ENCODE data around the gene DRAXIN.

DRAXIN gene

DNA sequence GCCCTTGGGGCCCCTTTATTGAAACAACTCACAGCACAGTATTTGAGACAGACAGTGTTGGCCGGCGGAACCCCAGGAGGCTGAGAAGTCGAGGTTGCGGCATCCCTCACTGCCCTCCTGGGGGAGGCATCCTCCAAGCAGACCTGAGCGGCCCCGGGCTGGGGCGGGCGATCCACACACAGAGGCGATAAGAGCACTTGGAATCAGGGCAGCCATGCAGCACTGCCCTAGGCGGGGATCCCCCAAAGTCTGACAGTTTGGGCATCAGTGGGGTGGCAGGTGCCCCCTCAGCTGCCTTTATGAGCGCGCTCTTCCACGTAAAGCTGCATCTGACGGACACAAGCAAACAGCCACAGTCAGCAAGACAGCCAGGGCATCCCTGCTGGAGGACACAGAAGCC lies 17.0 kb upstream of the DRAXIN start:
- Histone ChIP-seq H2AFZ (ENCODE audit: low read length, unreplicated experiment) (no peak overlapping the region), H3K79me2 (ENCODE audit: control insufficient read depth, insufficient read depth, low read length, unreplicated experiment) (no peaks in the 10 kb centered on the region), H3K27me3 (ENCODE audit: insufficient read depth, low read length) (no peaks in the 10 kb centered on the region), H3K36me3 (ENCODE audit: insufficient read depth, low read length) (peaks cover 3% of the 10 kb centered on the region; the same call in 1 of the 2 replicates), H3K4me3 (ENCODE audit: low read depth, low read length) (no peak overlapping the region), H3K27ac (ENCODE audit: low read depth, low read length) (no peak overlapping the region), H3K4me1 (ENCODE audit: control insufficient read depth, insufficient read depth, low read length, unreplicated experiment) (no peaks in the 10 kb centered on the region)

DNA sequence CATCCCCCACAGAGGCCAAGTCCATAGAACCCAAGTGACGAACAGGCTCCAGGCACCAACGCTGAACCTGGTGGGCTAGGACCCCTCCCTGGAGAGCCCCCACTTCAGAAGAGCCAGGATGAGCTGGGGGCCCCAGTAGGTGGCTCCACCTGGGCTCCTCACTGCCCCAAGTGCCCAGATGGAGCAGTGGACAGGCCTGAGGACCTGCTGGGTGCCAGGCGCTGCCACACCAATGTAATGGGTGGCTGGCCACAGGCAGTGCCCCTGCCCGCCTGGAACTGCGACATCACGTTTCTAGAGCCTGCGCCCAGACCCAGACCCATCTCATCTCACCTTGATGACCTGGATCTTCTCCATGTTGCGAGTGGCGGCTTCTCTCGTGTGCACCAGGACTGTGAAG lies 16.2 kb upstream of the DRAXIN start:
- Histone ChIP-seq H2AFZ (ENCODE audit: low read length, unreplicated experiment) (no peak overlapping the region), H3K27me3 (ENCODE audit: insufficient read depth, low read length) (no peaks in the 10 kb centered on the region), H3K36me3 (ENCODE audit: insufficient read depth, low read length) (peaks cover 3% of the 10 kb centered on the region; the same call in 1 of the 2 replicates), H3K4me1 (ENCODE audit: control insufficient read depth, insufficient read depth, low read length, unreplicated experiment) (no peaks in the 10 kb centered on the region), H3K27ac (ENCODE audit: low read depth, low read length) (no peak overlapping the region), H3K4me3 (ENCODE audit: low read depth, low read length) (no peak overlapping the region), H3K79me2 (ENCODE audit: control insufficient read depth, insufficient read depth, low read length, unreplicated experiment) (no peaks in the 10 kb centered on the region)

DNA sequence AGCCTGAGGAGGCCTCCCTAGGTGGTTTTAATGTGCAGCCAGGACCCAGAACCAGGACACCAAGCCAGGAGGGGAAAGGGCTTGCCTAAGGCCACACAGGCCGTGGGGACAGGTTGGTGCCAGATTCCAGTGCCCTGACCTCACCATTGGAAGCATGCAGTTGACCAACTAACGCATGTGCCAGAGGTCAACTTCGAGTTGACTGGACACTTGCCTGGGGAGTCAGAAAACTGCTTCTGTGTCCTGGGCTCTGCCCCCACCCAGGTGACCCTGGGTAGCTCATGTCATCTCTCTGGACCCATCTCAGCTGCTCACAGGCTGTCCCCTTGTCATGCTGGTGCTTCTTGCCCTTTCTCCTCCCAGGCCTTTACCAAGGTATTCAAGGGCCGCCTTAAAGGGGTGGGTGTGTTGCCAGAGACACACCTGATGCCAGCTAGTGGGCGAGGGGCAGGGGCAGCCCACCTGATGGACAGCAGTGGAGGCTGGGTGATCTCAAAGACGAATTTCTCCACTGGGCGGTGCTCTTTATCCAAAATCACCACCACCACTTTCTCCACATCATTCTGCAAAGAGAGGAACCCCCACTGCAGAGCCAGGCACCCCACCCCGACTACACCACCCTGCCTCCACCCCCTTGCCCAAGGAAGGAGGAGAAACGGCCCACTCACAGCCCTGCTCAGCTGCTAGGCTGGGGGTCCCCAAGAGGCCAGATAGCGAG lies 15.0 kb upstream of the DRAXIN start:
- Histone ChIP-seq H3K27ac (ENCODE audit: low read depth, low read length) (no peak overlapping the region), H3K27me3 (ENCODE audit: insufficient read depth, low read length) (no peaks in the 10 kb centered on the region), H3K4me1 (ENCODE audit: control insufficient read depth, insufficient read depth, low read length, unreplicated experiment) (no peaks in the 10 kb centered on the region), H3K79me2 (ENCODE audit: control insufficient read depth, insufficient read depth, low read length, unreplicated experiment) (no peaks in the 10 kb centered on the region), H3K4me3 (ENCODE audit: low read depth, low read length) (no peak overlapping the region), H2AFZ (ENCODE audit: low read length, unreplicated experiment) (no peak overlapping the region), H3K36me3 (ENCODE audit: insufficient read depth, low read length) (peaks cover 3% of the 10 kb centered on the region; the same call in 1 of the 2 replicates)

DNA sequence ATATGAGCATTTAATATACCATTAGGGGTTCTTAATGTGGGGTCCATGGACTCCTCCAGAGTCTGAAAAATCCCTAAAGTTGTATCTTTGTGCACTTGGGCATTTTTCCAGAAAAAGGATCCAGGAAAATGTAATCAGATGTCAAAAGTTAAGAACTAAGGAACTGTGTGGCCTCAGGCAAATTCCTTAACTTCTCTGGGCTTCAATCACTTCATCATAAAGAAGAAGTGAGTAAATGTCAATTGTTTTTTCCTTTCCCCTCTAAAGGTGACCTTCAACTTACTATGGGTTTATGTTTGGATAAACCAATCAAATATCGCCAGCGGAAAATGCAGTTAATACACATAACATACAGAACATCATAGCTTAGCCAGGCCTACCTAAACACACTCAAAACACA lies 13.1 kb upstream of the DRAXIN start:
- no peak overlapping the region for H2AFZ ChIP-seq (ENCODE audit: low read length, unreplicated experiment)
- no peaks in the 10 kb centered on the region for H3K27me3 ChIP-seq (ENCODE audit: insufficient read depth, low read length)
- peaks cover 9% of the 10 kb centered on the region for H3K4me1 ChIP-seq (ENCODE audit: control insufficient read depth, insufficient read depth, low read length, unreplicated experiment)
- H3K4me3 ChIP-seq (ENCODE audit: low read depth, low read length), result no peak overlapping the region
- peaks cover 3% of the 10 kb centered on the region; the same call in 1 of the 2 replicates for H3K36me3 ChIP-seq (ENCODE audit: insufficient read depth, low read length)
- no peaks in the 10 kb centered on the region for H3K79me2 ChIP-seq (ENCODE audit: control insufficient read depth, insufficient read depth, low read length, unreplicated experiment)
- no peak overlapping the region for H3K27ac ChIP-seq (ENCODE audit: low read depth, low read length)

DNA sequence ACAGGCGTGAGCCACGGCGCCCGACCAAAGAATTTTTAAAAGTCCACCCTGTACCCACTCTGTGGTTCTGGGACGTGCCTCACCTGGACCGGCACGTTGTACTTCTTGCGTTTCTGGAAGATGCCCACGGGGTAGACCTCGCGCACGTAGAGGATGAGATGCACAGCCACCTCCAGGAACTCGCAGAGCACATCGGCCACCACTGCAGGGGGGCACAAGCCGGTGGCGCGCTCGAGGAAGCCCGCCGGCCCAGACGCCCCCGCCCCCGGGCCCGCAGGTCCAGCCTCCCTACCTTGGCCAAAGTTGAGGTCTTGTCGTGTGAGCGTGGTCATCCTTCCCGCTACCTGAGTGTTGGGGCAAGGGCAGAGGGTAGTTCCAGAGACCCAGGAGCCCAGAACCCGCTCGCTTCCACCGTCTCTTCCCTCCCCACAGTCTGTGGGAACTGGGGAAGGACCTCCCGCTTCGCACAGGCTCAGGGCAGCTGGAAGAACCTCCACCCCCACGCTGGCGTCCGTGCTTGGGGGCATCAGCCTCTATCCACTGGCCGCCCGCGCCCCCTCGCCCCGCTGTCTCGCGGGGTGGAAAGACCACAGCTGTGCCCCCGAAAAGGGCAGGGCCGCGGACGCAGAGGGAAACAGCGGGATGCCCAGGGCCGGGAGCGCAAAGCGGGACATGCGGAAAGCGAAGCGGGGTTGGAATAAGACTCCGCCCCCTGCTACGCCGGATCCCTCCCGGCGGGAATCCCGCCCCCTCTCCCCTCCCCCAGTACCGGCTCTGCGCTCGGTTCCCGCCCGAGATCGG lies 11.0 kb upstream of the DRAXIN start:
- no peaks in the 10 kb centered on the region for H3K27me3 ChIP-seq (ENCODE audit: insufficient read depth, low read length)
- peaks cover 9% of the 10 kb centered on the region for H3K4me1 ChIP-seq (ENCODE audit: control insufficient read depth, insufficient read depth, low read length, unreplicated experiment)
- H3K36me3 ChIP-seq (ENCODE audit: insufficient read depth, low read length), result no peaks in the 10 kb centered on the region
- H3K79me2 ChIP-seq (ENCODE audit: control insufficient read depth, insufficient read depth, low read length, unreplicated experiment), result no peaks in the 10 kb centered on the region
- H2AFZ ChIP-seq (ENCODE audit: low read length, unreplicated experiment), result peak overlapping the region; percentile 80
- H3K27ac ChIP-seq (ENCODE audit: low read depth, low read length), result peak overlapping the region; percentile 55
- H3K4me3 ChIP-seq (ENCODE audit: low read depth, low read length), result peak overlapping the region; percentile 98

DNA sequence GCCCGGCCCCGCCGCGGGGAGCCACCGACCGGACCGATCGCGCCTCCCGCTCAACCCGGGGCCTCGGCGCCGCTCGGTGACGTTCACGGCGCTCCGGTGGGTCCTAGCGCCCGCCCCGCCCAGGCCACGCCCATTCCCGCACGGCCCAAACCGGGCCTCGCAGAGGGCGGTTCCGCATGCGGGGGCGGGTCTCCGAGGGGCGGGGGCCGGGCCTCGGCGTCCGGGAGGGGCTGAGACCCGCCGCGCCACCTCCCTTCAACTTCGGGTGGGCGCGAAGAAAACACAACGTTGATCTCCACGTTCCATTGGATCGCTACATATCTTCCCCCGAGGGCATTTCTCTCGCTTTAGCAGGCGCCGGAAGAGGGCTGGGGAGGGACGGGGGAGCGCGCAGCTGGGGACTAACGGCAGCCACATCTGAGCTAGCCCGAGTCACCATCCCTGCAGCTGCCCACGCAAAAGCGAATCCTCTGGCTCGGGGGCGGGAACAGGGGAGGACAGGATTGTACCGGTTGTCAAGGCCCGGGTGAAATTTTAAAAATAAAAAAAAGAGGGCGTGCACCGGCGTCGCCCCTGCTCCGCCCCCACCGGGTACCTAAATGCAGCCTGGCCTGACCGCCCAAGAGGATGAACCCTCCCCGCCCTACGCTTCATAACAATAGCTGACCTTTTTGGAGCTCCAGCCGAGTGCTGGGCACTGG lies 10.3 kb upstream of the DRAXIN start, which contains the start of gene MAD2L2:
TSS of gene MAD2L2 (minus strand) at position 78 of the 701 bp plus-strand sequence. CDS start 547 bp downstream, outside the sequence.
- Histone ChIP-seq H3K36me3 (ENCODE audit: insufficient read depth, low read length) (no peaks in the 10 kb centered on the region), H3K4me1 (ENCODE audit: control insufficient read depth, insufficient read depth, low read length, unreplicated experiment) (peaks cover 9% of the 10 kb centered on the region), H3K27ac (ENCODE audit: low read depth, low read length) (peak within 1 kb of the TSS; percentile 55), H3K79me2 (ENCODE audit: control insufficient read depth, insufficient read depth, low read length, unreplicated experiment) (no peaks in the 10 kb centered on the region), H3K4me3 (ENCODE audit: low read depth, low read length) (peak within 1 kb of the TSS; percentile 98), H3K27me3 (ENCODE audit: insufficient read depth, low read length) (no peaks in the 10 kb centered on the region), H2AFZ (ENCODE audit: low read length, unreplicated experiment) (peak within 1 kb of the TSS; percentile 80)

DNA sequence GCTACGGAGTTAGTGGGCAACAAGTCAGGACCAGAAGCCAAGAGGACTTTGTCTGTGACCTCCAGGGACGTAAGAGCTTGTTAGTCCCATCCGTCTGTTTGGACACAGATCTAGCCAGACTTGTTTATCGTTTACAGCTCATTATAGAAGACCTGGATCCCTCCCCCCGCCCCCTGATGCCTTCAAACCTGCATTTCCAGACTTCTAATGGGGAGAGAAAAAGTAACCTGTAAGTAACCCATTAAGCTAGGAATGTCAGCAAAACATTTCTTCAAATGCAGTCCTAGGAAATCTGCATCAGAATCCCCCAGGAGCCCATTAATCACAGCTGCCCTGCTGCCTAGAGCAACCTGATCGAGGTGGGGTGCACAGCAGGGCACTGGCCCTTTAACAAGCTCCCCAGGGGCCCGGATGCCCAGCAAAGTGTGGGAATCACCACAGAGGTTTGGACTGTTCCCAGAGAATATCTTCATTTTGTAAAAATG lies 9.2 kb upstream of the DRAXIN start:
- Histone ChIP-seq H3K4me1 (ENCODE audit: control insufficient read depth, insufficient read depth, low read length, unreplicated experiment) (peaks cover 9% of the 10 kb centered on the region), H3K36me3 (ENCODE audit: insufficient read depth, low read length) (no peaks in the 10 kb centered on the region), H2AFZ (ENCODE audit: low read length, unreplicated experiment) (no peak overlapping the region), H3K27ac (ENCODE audit: low read depth, low read length) (no peak overlapping the region), H3K79me2 (ENCODE audit: control insufficient read depth, insufficient read depth, low read length, unreplicated experiment) (no peaks in the 10 kb centered on the region), H3K27me3 (ENCODE audit: insufficient read depth, low read length) (no peaks in the 10 kb centered on the region), H3K4me3 (ENCODE audit: low read depth, low read length) (no peak overlapping the region)

DNA sequence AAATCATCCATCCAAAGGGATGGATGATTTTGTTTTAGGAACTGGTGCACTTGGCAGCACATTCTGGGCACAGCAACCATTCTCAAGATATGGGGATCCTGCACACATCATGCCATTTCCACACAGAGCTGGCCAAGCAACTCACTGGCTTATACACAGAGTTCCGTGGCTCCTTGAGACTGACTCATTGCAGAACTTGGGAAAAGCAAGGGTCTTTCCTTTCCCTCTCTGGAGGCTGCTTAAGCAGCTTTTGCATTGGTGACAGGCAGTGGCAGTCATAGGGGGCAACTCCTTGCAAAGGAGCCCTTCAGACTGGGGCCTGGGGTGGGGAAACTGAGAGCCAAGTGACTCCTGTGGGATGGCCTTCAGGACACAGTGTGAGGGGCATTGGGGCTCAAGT lies 8.7 kb upstream of the DRAXIN start:
- Histone ChIP-seq H3K36me3 (ENCODE audit: insufficient read depth, low read length) (no peaks in the 10 kb centered on the region), H3K4me3 (ENCODE audit: low read depth, low read length) (no peak overlapping the region), H2AFZ (ENCODE audit: low read length, unreplicated experiment) (no peak overlapping the region), H3K4me1 (ENCODE audit: control insufficient read depth, insufficient read depth, low read length, unreplicated experiment) (peaks cover 9% of the 10 kb centered on the region), H3K27ac (ENCODE audit: low read depth, low read length) (no peak overlapping the region), H3K27me3 (ENCODE audit: insufficient read depth, low read length) (no peaks in the 10 kb centered on the region), H3K79me2 (ENCODE audit: control insufficient read depth, insufficient read depth, low read length, unreplicated experiment) (no peaks in the 10 kb centered on the region)

DNA sequence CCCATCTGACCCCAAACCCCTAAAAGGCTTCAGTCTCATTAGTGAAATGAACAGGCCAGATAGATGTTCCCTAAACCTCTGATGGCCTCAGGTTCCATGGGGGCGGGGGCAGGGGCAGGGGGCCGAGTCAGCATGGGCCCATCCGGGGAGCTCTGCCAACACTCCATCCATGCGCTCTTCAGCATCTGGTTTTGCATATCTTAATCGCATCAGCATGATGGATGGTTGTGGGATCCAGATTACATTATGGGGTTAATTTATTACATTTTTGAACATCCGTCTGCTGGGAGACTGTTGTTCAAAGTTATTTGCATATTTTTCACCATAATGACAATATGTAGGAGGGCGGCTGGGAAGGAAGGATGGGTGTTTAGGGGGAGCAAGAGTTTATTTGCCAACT lies 7.4 kb upstream of the DRAXIN start:
- Histone ChIP-seq H3K4me3 (ENCODE audit: low read depth, low read length) (no peak overlapping the region), H3K79me2 (ENCODE audit: control insufficient read depth, insufficient read depth, low read length, unreplicated experiment) (no peaks in the 10 kb centered on the region), H3K4me1 (ENCODE audit: control insufficient read depth, insufficient read depth, low read length, unreplicated experiment) (peaks cover 9% of the 10 kb centered on the region), H3K27me3 (ENCODE audit: insufficient read depth, low read length) (0 out of 2 replicates have a peak, but pooled peaks cover 4% of the 10 kb centered on the region), H2AFZ (ENCODE audit: low read length, unreplicated experiment) (no peak overlapping the region), H3K27ac (ENCODE audit: low read depth, low read length) (no peak overlapping the region), H3K36me3 (ENCODE audit: insufficient read depth, low read length) (no peaks in the 10 kb centered on the region)

DNA sequence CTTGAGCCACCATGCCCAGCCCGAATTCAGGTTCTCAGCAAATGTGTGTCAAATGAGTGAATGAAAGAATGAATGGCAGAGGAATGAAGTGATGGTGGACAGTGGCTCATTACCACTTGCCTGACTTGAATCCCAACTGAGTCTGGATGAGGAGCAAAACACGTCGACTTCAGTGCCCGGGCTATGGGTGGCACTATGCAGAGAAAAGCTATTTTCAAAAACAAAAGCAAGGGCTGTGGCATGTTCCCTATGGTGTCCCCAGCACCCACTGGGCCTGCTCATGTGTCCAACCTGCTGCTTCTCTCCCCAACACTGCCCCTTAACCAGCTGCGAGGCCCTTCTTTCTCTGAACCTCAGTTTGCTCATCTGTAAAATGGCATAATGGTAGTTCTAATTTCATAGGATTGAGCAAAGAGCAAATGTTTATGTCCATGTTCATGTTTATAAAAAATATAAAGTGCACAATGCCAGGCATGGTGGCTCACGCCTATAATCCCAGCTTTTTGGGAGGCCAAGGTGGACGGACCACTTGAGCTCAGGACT lies 6.2 kb upstream of the DRAXIN start:
- no peak overlapping the region for H2AFZ ChIP-seq (ENCODE audit: low read length, unreplicated experiment)
- H3K36me3 ChIP-seq (ENCODE audit: insufficient read depth, low read length), result no peaks in the 10 kb centered on the region
- H3K27me3 ChIP-seq (ENCODE audit: insufficient read depth, low read length), result peaks cover 14% of the 10 kb centered on the region
- no peaks in the 10 kb centered on the region for H3K79me2 ChIP-seq (ENCODE audit: control insufficient read depth, insufficient read depth, low read length, unreplicated experiment)
- no peak overlapping the region for H3K27ac ChIP-seq (ENCODE audit: low read depth, low read length)
- H3K4me3 ChIP-seq (ENCODE audit: low read depth, low read length), result no peak overlapping the region
- H3K4me1 ChIP-seq (ENCODE audit: control insufficient read depth, insufficient read depth, low read length, unreplicated experiment), result peaks cover 9% of the 10 kb centered on the region
